HG03558 (cell line): Measurements from ENCODE around the gene MED12L.
"Not testable (repeated sequence)": the region's sequence is repeated elsewhere in the genome, so short reads cannot be mapped to it uniquely, and the experiment has no call there.

Experiments used
- ATAC-seq: cut with Tn5 transposase; IDR thresholded peaks from one replicate; pipeline ENCODE4 v1.9.1; 2021; ENCODE audit warnings: moderate number of reproducible peaks; ENCODE audit not compliant: unreplicated experiment; ENCODE audit errors: extremely low read depth

MED12L gene

DNA sequence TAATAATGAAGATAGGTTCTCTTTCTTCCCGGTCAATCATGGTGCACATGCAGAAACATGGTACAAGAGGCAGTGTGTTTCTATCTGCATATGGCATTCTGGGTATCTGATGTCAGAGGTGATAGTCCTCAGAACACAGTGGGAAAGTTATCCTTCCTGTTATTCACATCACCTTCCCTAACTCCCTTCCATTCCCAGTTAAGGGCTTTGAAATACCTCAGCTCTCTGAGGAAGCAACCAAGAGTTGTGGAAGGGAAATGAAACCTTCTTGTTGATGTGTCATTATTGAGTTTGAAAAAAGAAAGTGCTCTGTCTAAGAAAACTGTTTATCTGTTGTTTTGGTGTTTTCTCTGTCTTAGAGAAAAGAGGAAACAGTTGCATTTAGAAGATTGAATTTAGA is 265.8 kb downstream of the MED12L start:
- no peak for ATAC-seq

DNA sequence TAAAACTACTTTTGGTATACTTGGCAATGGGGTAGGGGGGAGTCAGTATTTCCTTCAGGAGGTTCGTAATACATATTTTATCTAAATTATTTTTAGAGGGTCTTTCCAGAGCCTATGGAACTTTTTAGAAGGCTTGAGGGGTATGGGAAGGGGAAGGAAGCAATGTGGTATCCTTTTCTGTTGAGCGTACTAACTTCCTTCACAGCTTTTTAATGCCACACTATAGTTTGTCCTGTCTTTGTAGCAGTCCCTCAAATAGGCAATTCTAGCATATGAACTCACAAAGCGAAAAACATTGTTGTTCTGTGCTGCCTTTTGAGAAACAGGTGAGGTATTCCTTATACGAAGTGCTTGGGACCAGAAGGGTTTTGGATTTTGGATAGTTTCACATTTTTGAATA is 266.2 kb downstream of the MED12L start:
- ATAC-seq = no peak

DNA sequence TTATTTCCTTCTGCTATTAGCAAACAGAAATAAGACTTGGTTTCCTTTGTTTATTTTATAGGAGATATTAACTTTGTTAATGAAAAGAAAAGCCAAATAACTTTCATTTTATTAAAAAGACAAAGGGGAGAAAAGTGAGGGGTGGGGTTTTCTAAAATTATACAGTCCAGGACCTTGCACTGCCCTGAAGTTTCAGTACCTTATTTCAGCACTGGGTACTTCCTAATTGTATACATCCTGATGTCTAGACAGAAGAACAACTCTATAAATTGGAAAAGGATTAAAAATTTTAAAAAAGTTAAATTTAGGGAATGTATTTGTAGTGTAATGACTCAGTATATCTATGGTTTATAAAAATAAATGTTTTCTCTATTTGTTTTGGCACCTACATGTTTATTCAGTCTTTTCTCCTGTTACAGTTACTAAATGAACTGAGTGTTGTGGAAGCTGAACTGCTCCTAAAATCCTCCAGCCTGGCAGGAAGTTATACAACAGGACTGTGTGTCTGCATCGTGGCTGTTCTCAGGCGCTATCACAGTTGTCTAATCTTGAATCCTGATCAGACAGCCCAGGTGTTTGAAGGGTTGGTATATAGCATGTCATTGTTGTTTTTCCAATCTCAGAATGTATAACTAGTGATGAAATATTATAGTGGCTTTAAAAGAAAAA is 271.5 kb downstream of the MED12L start:
- no peak for ATAC-seq

DNA sequence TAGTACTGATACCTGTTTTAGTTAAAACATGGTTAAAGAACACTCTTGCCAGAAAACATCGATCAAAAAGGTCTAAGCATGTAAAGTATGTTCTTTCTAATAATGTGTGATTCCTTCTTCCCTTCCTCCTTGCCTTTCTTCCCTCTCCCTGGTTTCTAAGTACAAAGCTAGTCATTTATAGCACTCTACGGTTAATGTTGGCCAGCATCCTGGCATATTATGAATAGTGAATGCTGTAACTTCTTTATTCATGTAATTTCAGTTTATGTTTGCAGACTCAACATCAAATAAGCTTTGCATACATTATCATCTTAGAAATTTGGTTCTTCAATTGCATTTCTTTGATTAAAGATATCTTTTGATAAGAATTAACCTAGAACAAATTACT is 272.0 kb downstream of the MED12L start:
- no peak for ATAC-seq

DNA sequence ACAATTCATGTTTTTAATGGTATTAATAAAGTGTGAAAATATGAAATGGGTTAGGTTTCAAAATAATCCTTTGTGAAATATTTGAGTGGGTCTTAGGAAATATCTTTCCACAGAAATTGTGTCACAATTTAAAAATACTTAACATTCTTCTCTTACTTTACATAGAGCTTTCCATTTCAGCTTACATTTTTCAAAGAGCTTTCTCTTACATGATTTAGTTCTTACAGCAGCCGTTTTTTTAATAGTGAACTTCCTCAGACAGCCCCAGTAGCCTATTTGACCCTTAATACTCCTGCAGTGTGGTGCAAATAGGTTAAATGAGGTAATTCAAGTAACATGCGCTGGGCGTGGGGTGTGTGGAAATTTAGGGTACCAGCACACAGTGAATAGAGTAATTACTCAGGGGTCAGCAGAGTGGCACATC is 277.3 kb downstream of the MED12L start:
- ATAC-seq = no peak

DNA sequence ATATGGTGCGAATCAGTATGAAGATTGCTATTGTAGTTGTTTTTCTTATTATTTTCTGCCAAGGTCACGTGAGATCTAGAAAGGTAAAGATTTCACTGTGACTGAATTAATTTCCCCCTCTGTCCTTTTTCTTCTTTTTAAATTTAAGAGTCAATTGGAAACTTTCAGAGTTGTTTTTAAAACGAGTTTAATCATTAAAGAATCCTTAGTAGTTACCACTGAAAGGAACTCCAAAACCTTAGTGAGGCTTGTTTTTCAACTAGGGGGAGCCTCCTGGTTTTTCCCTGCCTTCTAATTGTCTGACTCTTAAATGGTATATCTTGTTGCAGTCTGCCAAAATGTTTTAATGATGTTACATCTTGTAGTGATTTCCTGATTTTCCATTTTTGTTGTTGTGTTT is 281.5 kb downstream of the MED12L start:
- no peak for ATAC-seq

DNA sequence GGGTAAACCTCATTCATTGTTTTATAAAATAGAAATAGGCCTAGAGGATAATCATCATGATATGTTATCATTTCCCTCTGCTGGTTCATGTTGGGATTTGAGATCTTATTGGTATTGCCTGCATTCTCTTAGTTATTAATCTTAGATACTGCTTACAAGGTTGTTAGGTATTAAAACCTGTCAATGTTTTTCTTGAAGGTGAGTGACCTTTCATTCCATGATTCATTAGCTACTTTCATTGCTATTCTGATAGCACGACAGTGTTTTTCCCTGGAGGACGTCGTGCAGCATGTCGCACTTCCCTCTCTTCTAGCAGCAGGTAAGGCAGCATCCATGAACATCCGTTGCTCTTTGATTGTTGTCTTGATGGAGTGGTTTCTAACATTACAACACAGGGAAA is 282.0 kb downstream of the MED12L start:
- no peak for ATAC-seq

DNA sequence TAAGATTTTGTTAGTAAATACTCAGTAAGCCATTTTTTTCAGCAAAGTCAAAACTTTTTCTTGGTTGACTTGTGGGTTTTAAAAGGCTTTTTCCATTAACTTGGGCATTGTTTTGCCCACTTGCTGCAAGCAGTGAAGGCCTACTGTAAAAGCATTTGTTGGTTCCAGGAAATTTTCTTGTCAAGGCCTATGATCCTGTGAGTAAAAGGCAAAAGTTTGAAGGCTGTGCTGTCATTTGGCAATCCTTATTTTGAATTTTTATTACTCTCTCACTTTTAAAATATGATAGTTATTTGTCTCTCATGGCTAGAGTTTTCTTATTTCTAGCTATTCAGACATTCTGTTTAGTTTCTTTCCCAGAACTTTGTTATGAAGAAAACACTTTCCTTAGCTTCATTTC is 286.1 kb downstream of the MED12L start:
- no peak for ATAC-seq

DNA sequence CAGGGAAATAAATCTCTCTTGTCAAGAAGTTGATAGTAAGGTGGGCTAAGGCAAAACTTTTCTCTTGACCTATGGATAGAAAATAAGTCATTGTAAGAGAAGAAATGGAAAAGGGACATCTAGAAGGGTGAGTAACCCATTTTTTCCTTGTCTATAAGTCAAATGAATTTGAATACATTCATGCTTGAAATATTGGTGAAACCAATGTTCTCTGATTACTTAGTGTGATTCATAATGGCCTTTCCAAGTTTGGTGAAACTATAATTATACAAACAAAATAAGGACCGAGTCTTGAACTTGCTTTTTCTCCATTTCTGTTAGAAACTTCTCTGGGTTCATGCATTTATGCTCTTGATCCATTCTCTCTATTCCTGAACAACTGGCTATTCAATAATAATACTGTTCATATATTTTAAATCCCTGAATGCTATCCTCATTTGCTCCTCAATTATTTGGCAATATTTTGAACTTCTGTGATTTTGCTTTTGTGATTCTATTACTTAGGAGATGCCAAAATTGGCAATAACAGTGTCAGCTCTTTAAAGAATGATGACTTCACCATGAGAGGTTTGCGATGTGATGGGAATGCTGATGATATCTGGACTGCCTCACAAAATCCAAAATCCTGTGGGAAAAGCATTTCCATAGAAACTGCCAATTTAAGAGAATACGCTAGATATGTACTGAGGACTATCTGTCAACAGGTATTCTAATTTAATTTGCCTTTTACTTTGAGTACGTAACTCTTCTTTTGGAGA is 286.8 kb downstream of the MED12L start:
- ATAC-seq = no peak

DNA sequence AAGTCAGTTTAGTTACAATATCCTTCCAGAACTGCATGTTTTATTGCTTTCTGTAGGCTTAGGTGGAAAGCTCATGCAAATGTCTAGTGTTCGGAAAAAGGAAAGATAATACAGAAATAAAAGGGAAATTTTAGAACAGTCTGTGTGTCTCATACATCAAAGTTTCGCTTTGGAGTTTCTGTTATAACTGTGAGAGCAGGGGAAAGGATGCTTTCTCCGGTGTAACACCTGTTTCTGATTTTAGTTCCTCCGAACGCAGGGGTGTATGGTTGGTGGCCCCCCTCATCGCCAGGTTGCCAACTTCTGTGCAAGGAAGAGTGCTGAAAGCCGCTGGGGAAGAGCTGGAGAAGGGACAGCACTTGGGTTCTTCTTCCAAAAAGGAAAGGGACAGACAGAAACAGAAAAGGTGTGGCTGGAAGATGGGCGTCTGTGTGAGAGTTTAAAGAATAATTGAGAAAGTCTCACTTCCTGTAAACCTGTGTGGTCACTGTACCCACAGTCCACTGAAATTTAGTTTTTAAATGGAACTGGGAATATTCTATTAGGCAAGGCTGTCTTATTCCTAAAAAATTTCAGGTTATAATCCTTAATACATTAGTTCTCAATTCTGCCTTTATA is 292.4 kb downstream of the MED12L start:
- no peak for ATAC-seq

DNA sequence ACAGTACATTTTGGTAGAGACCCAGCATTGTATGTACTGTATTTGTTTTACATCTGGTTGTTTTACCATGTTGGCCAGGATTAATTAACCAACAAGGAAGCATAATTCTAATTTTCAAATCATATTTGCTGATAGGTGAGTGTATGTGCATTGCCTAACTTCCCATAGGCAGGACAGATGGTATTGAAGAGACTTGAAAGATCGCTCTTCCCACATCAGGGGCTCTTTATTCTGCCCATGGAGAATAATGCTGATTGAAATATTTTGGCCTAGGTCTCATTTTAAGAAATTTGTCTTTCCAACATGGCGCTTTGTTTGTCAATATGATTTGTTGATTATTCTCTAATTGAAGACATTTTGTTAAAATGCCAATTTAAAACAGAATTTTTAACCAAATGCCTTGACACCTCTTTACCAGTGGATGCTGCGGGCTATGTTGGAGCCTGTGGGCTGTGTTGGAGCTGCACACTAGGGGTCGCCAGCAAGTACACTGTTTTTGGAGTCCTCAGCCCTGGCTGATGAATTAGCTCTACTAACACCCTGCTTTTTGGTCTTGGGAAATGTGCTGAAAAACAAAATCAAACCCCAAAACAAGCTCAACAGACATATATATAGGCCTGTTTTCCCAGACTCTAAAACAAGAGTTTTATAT is 293.7 kb downstream of the MED12L start:
- ATAC-seq = no peak

DNA sequence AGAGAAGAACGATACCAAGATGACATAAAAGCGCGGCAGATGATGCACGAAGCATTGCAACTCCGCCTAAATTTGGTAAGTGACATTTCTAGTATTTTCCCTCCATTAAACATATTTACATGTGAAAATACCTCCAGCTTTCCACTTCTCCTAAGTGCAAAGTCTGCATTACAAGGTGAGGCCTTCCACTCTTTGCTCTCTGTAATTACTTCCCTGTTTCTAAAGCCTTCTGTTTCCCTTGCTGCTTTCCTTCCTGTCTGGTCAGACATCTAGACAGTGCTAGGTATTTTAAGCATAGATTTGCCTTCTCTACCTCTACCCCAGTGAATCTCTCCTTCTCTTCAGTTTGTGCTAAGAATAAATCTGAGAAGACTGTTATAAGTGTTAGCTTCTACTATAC is 297.2 kb downstream of the MED12L start:
- ATAC-seq = no peak

DNA sequence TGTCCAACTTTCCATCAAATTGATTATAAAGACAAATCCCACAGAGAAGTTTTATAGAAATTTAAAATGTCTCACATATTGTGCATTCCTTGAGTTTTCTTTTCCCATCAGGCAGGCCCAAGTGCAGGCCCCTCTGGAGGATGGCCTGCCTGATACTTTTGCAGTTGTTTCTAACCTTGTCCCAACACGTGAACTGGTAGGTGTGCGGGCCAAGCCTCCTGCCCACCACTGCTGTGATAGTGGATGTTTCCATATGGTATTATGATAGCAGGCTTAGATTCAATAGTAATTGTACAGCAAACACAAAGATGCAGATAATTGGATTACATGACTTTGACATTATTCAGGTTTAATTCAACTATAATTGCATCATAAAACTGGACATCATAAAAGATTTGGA is 297.6 kb downstream of the MED12L start:
- no peak for ATAC-seq

DNA sequence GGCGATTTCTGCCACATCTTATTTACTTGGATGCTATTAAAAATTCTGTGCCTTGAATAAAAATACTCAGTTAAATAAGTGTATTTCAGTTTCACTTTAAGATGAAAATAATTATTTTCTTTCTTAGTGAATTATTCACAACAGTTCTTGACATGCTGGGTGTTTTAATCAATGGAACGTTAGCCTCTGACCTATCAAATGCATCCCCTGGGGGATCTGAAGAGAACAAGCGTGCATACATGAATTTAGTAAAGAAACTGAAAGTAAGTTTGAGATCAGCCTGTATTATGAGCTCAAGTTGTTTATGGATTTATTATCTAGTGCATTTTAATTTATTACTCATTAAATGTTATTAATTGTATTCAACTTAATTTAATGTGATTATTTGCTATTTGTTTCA is 298.5 kb downstream of the MED12L start:
- ATAC-seq = peak; percentile 43

DNA sequence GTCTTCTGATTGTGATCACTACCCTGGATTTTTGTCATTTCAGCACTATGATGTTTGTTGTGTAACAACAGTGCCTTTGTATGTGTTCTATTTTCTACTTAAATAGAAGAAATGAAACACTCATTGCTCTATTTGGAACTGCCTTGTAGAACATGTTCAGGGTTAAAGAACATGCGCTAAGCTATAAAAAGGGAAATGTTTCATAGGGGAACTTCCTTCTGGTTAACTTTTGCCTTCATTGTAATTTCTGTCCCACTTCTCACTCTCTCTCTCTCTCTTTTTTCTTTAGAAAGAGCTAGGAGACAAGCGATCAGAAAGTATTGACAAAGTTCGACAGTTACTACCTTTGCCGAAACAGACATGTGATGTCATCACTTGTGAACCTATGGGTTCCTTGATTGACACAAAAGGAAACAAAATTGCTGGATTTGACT is 299.3 kb downstream of the MED12L start, which contains the start of gene P2RY12:
P2RY12 (minus strand) TSS at position 13 of the 434 bp plus-strand sequence. CDS start 45,908 bp downstream, outside the sequence.
- peak; percentile 27 for ATAC-seq

DNA sequence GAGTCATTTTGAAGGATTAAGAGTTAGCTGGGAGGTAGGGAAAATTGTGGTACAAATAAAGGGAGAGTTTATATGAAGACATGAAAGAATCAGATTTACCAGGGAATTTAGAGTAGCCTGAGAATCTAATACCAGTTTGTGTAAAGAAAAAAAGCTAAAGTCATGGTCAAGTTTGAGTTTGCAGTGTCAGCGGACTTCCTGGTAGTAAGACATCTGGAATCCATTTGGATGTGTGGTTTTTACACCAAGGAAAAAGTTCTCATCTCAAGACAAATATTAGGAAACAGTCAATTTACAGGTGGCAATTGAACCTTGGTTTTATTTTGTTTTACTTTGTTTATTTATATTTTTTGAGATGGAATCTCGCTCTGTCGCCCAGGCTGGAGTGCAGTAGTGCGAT is 300.6 kb downstream of the MED12L start:
- ATAC-seq = no peak

DNA sequence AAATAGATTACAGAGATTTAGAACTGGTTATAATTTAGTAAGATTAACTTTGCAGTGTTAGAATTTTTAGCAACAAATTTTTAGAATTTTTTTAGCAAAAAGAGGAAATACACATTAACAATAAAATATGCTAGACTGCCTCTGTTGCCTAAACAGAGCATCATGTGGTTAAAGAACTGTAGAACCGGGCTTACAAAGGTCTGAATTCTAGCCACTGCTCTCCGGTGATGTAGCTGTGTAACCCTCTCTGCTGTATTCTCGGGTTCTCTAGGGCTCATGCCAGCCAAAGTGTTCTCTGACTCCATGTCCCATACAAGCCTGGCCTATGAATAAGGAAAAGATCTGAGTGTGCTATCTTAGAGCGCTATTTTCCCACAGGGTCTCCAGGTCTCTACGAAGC is 302.0 kb downstream of the MED12L start:
- no peak for ATAC-seq

DNA sequence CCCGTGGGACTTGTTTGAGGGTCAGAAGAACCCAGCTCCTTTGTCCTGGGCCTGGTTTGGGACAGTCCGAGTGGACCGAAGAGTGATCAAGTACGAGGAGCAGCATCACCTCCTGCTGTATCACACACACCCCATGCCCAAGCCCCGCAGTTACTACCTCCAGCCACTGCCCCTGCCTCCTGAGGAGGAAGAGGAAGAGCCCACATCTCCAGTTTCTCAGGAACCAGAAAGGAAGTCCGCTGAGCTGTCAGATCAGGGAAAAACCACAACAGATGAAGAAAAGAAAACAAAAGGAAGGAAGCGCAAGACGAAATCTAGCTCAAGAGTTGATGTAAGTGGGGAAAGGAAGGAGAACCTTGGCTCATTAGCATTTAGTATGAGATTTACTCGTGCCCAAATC is 302.4 kb downstream of the MED12L start:
- ATAC-seq = no peak

DNA sequence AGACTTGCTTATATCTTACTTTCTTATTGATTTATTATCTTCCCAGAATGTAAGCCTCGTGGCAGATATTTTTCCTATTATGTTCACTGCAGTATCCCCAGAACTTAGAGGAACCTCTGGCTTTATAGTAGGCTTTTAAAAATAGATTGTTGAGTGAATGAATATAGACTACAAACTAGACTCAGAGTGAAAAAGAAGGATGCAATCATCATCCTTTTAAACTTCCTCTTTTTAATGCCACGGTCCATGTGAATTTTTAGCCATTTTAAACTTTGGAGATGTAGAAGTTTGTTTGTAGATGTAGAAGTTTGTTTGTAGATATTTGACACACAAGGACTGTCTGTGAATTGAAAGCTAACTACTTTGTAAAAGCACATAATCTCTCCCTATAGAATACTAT is 306.3 kb downstream of the MED12L start:
- ATAC-seq = no peak

DNA sequence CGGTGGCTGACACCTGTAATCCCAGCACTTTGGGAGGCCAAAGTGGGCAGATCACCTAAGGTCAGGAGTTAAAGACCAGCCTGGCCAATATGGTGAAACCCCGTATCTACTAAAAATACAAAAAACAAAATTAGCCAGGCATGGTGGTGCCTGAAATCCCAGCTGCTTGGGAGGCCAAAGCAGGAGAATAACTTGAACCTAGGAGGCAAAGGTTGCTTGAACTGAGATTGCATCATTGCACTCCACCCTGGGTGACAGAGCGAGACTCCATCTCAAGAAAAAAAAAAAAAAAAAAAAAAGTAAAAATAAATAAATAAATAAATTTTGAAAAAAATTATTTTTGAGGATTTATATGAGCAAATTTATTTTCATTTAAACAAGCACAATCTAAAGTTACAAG is 306.7 kb downstream of the MED12L start:
- not testable (repeated sequence) for ATAC-seq
